DND-41 (cell line): ENCODE data around the gene EDDM3A.

Source experiments
- ATAC-seq: fragments of 200-7000 bp; cut with Tn5 transposase; 3 replicates; pipeline ENCODE4 v1.9.1; 2021; ENCODE audit warnings: low read depth; ENCODE audit not compliant: insufficient read depth
- DNase-seq: peaks from one replicate; pipeline ENCODE4 v3.0.0-alpha.2; 2020
- H2AFZ ChIP-seq: 2 replicates; pipeline ENCODE4 v1.6.0; 2012; ENCODE audit warnings: low read depth, low read length
- H3K27ac ChIP-seq: 2 replicates; pipeline ENCODE4 v1.5.1; 2012; ENCODE audit warnings: low read length, inconsistent platforms
- H3K27me3 ChIP-seq: fragments of 200-600 bp; sonication (generic); 2 replicates; pipeline ENCODE4 v1.6.0; 2012; ENCODE audit warnings: low read length, mild to moderate bottlenecking, inconsistent platforms; ENCODE audit not compliant: insufficient read depth, poor library complexity
- H3K36me3 ChIP-seq: 2 replicates; pipeline ENCODE4 v1.5.1; 2012; ENCODE audit warnings: low read length, inconsistent platforms; ENCODE audit not compliant: insufficient read depth
- H3K4me1 ChIP-seq: 2 replicates; pipeline ENCODE4 v1.5.1; 2012; ENCODE audit warnings: mild to moderate bottlenecking, low read length; ENCODE audit not compliant: insufficient read depth
- H3K4me2 ChIP-seq: 2 replicates; pipeline ENCODE4 v1.6.0; 2012; ENCODE audit warnings: mild to moderate bottlenecking, moderate library complexity, low read length, inconsistent platforms; ENCODE audit not compliant: insufficient read depth
- H3K4me3 ChIP-seq, 2 experiments: fragments of 200-600 bp in 1 of 2; shearing (Covaris generic) in 1 of 2; 2 replicates each; pipeline ENCODE4 v1.5.1; 2012 to 2016; ENCODE audit warnings: inconsistent platforms in 2 of 2, low read length in 2 of 2, mild to moderate bottlenecking in 2 of 2, low read depth in 1 of 2, moderate library complexity in 1 of 2
- H3K79me2 ChIP-seq: 2 replicates; pipeline ENCODE4 v1.6.0; 2012; ENCODE audit warnings: low read length, inconsistent platforms; ENCODE audit not compliant: insufficient read depth
- H3K9ac ChIP-seq: 2 replicates; pipeline ENCODE4 v1.6.0; 2012; ENCODE audit warnings: low read depth, mild to moderate bottlenecking, inconsistent platforms, low read length, moderate library complexity
- H3K9me3 ChIP-seq: 2 replicates; pipeline ENCODE4 v1.5.1; 2012; ENCODE audit warnings: low read length, moderate library complexity, mild to moderate bottlenecking, inconsistent platforms; ENCODE audit not compliant: insufficient read depth, severe bottlenecking
- H4K20me1 ChIP-seq: 2 replicates; pipeline ENCODE4 v1.6.0; 2012; ENCODE audit warnings: low read length; ENCODE audit not compliant: insufficient read depth
- CTCF ChIP-seq: IDR thresholded peaks from 2 replicates; pipeline ENCODE4 v1.5.1; 2012; ENCODE audit warnings: borderline replicate concordance, low read length, moderate library complexity, mild to moderate bottlenecking; ENCODE audit not compliant: poor library complexity, severe bottlenecking; ENCODE audit errors: extremely low read depth
- EZH2 ChIP-seq: IDR thresholded peaks from 3 replicates; pipeline ENCODE4 v1.6.1; 2012; ENCODE audit warnings: borderline replicate concordance, low read depth, mild to moderate bottlenecking, moderate library complexity, low read length, inconsistent platforms; ENCODE audit not compliant: severe bottlenecking

The EDDM3A gene

GRCh38 chr14:20726531-20726930, 19.2 kb upstream of the EDDM3A start:
- Histone ChIP-seq H3K9ac (no peak overlapping the region), H3K4me2 (no peak overlapping the region), H4K20me1 (no peaks in the 10 kb centered on the region), H3K36me3 (no peaks in the 10 kb centered on the region), H2AFZ (no peak overlapping the region), H3K4me3 (no peak overlapping the region), H3K4me1 (no peaks in the 10 kb centered on the region), H3K79me2 (no peaks in the 10 kb centered on the region), H3K27ac (no peak overlapping the region), H3K27me3 (no peaks in the 10 kb centered on the region), H3K9me3 (no peaks in the 10 kb centered on the region)
- DNase-seq (no peak), ATAC-seq (no peak)
- TF ChIP-seq CTCF, result no peak
- TF ChIP-seq EZH2, result no peak

GRCh38 chr14:20730891-20731290, 14.8 kb upstream of the EDDM3A start:
- H3K27ac ChIP-seq, result no peak overlapping the region
- no peaks in the 10 kb centered on the region for H3K4me1 ChIP-seq
- H3K36me3 ChIP-seq, result no peaks in the 10 kb centered on the region
- H4K20me1 ChIP-seq, result no peaks in the 10 kb centered on the region
- no peaks in the 10 kb centered on the region for H3K9me3 ChIP-seq
- H3K4me3 ChIP-seq, result no peak overlapping the region
- TF ChIP-seq CTCF (no peak), EZH2 (no peak)
- no peaks in the 10 kb centered on the region for H3K79me2 ChIP-seq
- H3K9ac ChIP-seq, result no peak overlapping the region
- ATAC-seq (no peak), DNase-seq (no peak)
- H3K27me3 ChIP-seq, result no peaks in the 10 kb centered on the region
- no peak overlapping the region for H2AFZ ChIP-seq
- no peak overlapping the region for H3K4me2 ChIP-seq

- no peak overlapping the region for H3K4me3 ChIP-seq
- H3K27ac ChIP-seq, result no peak overlapping the region
- H3K9me3 ChIP-seq, result no peaks in the 10 kb centered on the region
- H3K36me3 ChIP-seq, result no peaks in the 10 kb centered on the region
- H4K20me1 ChIP-seq, result no peaks in the 10 kb centered on the region
- H3K27me3 ChIP-seq, result no peaks in the 10 kb centered on the region
- no peak overlapping the region for H2AFZ ChIP-seq
- DNase-seq, result no peak
- no peaks in the 10 kb centered on the region for H3K4me1 ChIP-seq
- TF ChIP-seq CTCF (no peak), EZH2 (no peak)
- no peak for ATAC-seq
- H3K9ac ChIP-seq, result no peak overlapping the region
- H3K4me2 ChIP-seq, result no peak overlapping the region
- H3K79me2 ChIP-seq, result no peaks in the 10 kb centered on the region
These were observed 13.2 kb upstream of the EDDM3A start for GRCh38 chr14:20732477-20732876.
